ENCODE measurements around the gene CERK.

- TF ChIP-seq CTCF (IDR thresholded peaks at IDR 0.05) (no peak), POLR2A (IDR thresholded peaks at IDR 0.05) (no peak)
Measured at GRCh38 chr22:46752988-46753310, 14.9 kb upstream of the CERK start.
